Effector memory CD4-positive, alpha-beta T cell (primary cell): ENCODE measurements around the gene MYL6.
A peak's percentile ranks its signal among the peaks of the same experiment; 100 is the strongest.
"Not testable (repeated sequence)": the region's sequence is repeated elsewhere in the genome, so short reads cannot be mapped to it uniquely, and the experiment has no call there.

ENCODE experiments used
- DNase-seq, 3 donors: peaks; one replicate each; pipeline ENCODE4 v3.0.0-alpha.2; 2020
- H3K27ac ChIP-seq: 2 replicates; pipeline ENCODE4 v1.7.0; 2013; ENCODE audit warnings: mild to moderate bottlenecking, low read length, moderate library complexity; ENCODE audit not compliant: insufficient read depth, poor library complexity, severe bottlenecking
- H3K27me3 ChIP-seq: replicated peaks from 2 replicates; pipeline ENCODE4 v1.7.0; 2013; ENCODE audit warnings: mild to moderate bottlenecking, low read length; ENCODE audit not compliant: insufficient read depth, control insufficient read depth, poor library complexity, severe bottlenecking
- H3K36me3 ChIP-seq: 2 replicates; pipeline ENCODE4 v1.7.0; 2013; ENCODE audit warnings: mild to moderate bottlenecking, low read length, moderate library complexity; ENCODE audit not compliant: control insufficient read depth, insufficient read depth
- H3K4me1 ChIP-seq: 2 replicates; pipeline ENCODE4 v1.7.0; 2013; ENCODE audit warnings: low read length, mild to moderate bottlenecking; ENCODE audit not compliant: control insufficient read depth, insufficient read depth, poor library complexity, severe bottlenecking
- H3K4me3 ChIP-seq: 2 replicates; pipeline ENCODE4 v1.7.0; 2013; ENCODE audit warnings: low read length, low read depth, mild to moderate bottlenecking; ENCODE audit not compliant: insufficient read depth, poor library complexity, severe bottlenecking
- H3K9me3 ChIP-seq: 2 replicates; pipeline ENCODE4 v1.7.0; 2013; ENCODE audit warnings: mild to moderate bottlenecking, low read length, moderate library complexity; ENCODE audit not compliant: control insufficient read depth
- total RNA-seq, 3 donors: gene quantifications; one replicate each; lab custom pipeline; 2026; lab: John Stamatoyannopoulos, UW

The MYL6 gene
- total RNA-seq = 282 to 408 (median 308) reads per million in 3 donors

GRCh38 chr12:56158029-56158925 is at the start of gene MYL6:
MYL6 (plus strand) TSS chr12:56158359; CDS start chr12:56158402, 43 bp downstream.
- H3K36me3 ChIP-seq = peaks cover 24% of the 10 kb centered on the region
- H3K4me3 ChIP-seq = peak within 1 kb of the TSS; percentile 87
- no peaks in the 10 kb centered on the region for H3K9me3 ChIP-seq
- peak within 1 kb of the TSS; percentile 95 for H3K27ac ChIP-seq
- H3K4me1 ChIP-seq = peaks cover 33% of the 10 kb centered on the region
- no peaks in the 10 kb centered on the region for H3K27me3 ChIP-seq
- peak; percentile 84 to 91 (median 87) for DNase-seq

GRCh38 chr12:56110571-56110970 is 47.6 kb upstream of the MYL6 start:
- H3K4me3 ChIP-seq = no peak overlapping the region
- H3K9me3 ChIP-seq = no peaks in the 10 kb centered on the region
- H3K27me3 ChIP-seq = no peaks in the 10 kb centered on the region
- H3K36me3 ChIP-seq = peaks cover 60% of the 10 kb centered on the region
- DNase-seq = no peak
- no peak overlapping the region for H3K27ac ChIP-seq
- peaks cover 7% of the 10 kb centered on the region for H3K4me1 ChIP-seq

GRCh38 chr12:56114084-56114483 is 44.1 kb upstream of the MYL6 start:
- no peaks in the 10 kb centered on the region for H3K9me3 ChIP-seq
- DNase-seq = no peak
- no peaks in the 10 kb centered on the region for H3K27me3 ChIP-seq
- peaks cover 22% of the 10 kb centered on the region for H3K4me1 ChIP-seq
- H3K4me3 ChIP-seq = no peak overlapping the region
- no peak overlapping the region for H3K27ac ChIP-seq
- peaks cover 37% of the 10 kb centered on the region for H3K36me3 ChIP-seq

- H3K27ac ChIP-seq = peak overlapping the region; percentile 92
- peaks cover 26% of the 10 kb centered on the region for H3K36me3 ChIP-seq
- peaks cover 29% of the 10 kb centered on the region for H3K4me1 ChIP-seq
- no peak overlapping the region for H3K4me3 ChIP-seq
- no peak for DNase-seq
- no peaks in the 10 kb centered on the region for H3K9me3 ChIP-seq
- no peaks in the 10 kb centered on the region for H3K27me3 ChIP-seq
Observed at GRCh38 chr12:56115329-56115728, 42.8 kb upstream of the MYL6 start.

- peak; percentile 86 to 89 (median 89) for DNase-seq
- Histone ChIP-seq H3K4me3 (peak within 1 kb of the TSS; percentile 84), H3K27me3 (no peaks in the 10 kb centered on the region), H3K27ac (peak within 1 kb of the TSS; percentile 92), H3K36me3 (peaks cover 22% of the 10 kb centered on the region), H3K9me3 (no peaks in the 10 kb centered on the region), H3K4me1 (peaks cover 29% of the 10 kb centered on the region)
Observed at GRCh38 chr12:56116267-56117081, 41.7 kb upstream of the MYL6 start, which contains the start of gene RPL41. RPL41 (plus strand) TSS chr12:56116633.

- Histone ChIP-seq H3K4me1 (peaks cover 29% of the 10 kb centered on the region), H3K4me3 (peak overlapping the region; percentile 84), H3K36me3 (peaks cover 23% of the 10 kb centered on the region), H3K27ac (peak overlapping the region; percentile 92)
- DNase-seq, H3K9me3 ChIP-seq, H3K27me3 ChIP-seq: not testable (repeated sequence)
Observed at GRCh38 chr12:56117082-56117706, 41.0 kb upstream of the MYL6 start.

GRCh38 chr12:56117778-56118687 is 40.1 kb upstream of the MYL6 start, which contains the start of gene ZC3H10:
ZC3H10 (plus strand) TSS chr12:56118266; CDS start chr12:56120563, 2,297 bp downstream.
- peak within 1 kb of the TSS; percentile 92 for H3K27ac ChIP-seq
- H3K4me1 ChIP-seq = peaks cover 29% of the 10 kb centered on the region
- H3K27me3 ChIP-seq = no peaks in the 10 kb centered on the region
- H3K36me3 ChIP-seq = peaks cover 16% of the 10 kb centered on the region
- peak within 1 kb of the TSS; percentile 84 for H3K4me3 ChIP-seq
- H3K9me3 ChIP-seq = no peaks in the 10 kb centered on the region
- peak; percentile 97 to 99 (median 97) for DNase-seq

- Histone ChIP-seq H3K27ac (peak overlapping the region; percentile 92), H3K27me3 (no peaks in the 10 kb centered on the region), H3K4me3 (peak overlapping the region; percentile 54), H3K9me3 (no peaks in the 10 kb centered on the region), H3K4me1 (peaks cover 29% of the 10 kb centered on the region), H3K36me3 (peaks cover 16% of the 10 kb centered on the region)
- no peak for DNase-seq
Observed at GRCh38 chr12:56118688-56119357, 39.3 kb upstream of the MYL6 start.
